GM18499 (cell line): Measurements from ENCODE around the gene DIPK1B.

ENCODE experiments used
- ATAC-seq: cut with Tn5 transposase; IDR thresholded peaks from one replicate; pipeline ENCODE4 v1.9.1; 2021; ENCODE audit warnings: moderate number of reproducible peaks; ENCODE audit not compliant: insufficient read depth, unreplicated experiment

DIPK1B gene

GRCh38 chr9:136711751-136712689 is at the start of gene DIPK1B:
Gene DIPK1B (plus strand): TSS chr9:136712572. CDS start chr9:136712666, 94 bp downstream.
- ATAC-seq = no peak

DNA sequence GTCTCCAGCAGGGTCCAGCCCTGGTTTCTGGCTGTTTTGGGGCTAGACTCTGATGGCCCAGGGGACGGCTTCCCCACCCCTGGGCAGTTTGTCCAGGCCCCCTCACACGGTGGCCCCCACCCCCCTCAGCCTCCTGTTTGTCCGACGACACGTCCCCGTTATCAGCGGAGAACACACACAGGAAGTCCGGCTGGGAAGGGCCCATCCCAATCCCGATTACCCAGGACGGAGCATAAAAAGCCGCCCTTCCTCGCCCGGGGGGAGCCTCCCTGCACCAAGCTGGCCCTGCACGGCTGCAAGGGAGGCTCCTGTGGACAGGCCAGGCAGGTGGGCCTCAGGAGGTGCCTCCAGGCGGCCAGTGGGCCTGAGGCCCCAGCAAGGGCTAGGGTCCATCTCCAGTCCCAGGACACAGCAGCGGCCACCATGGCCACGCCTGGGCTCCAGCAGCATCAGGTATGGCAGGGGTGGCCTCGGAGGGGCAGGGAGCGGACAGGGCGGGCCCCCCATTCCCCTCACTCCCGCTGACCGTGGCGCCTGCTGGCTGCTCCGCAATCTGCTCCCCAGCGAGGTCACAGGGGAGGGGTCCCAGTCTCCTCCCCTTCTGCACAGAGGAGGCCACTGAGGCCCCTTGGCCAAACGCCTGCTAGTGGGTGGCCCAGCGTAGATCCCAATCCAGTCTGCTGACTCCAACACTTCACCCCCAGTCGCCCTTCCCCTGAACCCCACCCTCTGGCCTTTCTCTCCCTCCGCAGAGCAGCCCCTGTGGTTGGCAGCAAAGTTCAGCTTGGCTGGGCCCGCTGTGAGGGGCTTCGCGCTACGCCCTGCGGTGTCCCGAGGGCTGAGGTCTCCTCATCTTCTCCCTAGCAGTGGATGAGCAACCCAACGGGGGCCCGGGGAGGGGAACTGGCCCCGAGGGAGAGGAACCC is 49.5 kb upstream of the DIPK1B start, which contains the start of gene EGFL7:
Gene EGFL7 (plus strand): TSS at position 261 of the 926 bp plus-strand sequence. CDS start 5,367 bp downstream, outside the sequence.
- no peak for ATAC-seq

DNA sequence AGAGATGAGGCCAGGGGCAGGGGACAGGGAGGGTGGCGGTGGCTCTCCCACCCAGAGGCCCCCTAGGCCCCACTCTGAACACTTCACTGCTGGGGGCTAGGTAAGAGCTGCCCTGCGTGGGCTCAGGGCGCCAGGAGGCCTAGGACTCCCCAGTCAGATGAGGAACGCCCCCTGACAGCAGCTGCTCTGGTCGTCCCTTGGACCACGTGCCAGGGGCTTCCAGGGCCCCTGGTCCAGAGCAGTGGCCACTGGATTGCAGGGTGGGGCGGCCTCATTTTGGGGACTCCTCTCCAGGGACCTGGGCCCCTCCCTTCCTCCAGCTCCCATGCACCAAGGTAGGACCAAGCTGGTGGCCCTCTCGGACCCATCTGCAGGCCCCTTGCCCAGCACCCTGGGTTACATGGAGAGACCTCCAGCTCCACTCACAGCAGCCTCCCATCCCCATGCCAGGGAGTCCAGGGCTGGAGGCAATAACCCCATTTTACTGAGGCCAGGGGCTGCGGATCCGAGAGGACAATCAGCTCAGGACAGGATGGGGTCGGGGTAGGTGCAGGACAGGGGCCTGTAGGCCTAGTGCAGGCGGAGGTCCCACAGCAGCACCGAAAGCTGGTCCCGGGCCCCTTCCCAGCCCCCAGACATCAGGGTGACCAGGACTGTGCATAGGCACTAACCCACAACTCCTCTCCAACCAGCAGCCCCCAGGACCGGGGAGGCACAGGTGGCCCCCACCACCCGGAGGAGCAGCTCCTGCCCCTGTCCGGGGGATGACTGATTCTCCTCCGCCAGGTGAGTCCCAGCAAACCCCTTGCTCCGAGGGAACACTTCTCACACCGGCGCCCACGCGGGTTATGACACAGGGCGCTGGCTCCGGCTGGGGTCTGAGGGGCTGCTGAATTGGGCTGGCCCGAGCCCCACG is 48.1 kb upstream of the DIPK1B start:
- no peak for ATAC-seq

- ATAC-seq = no peak
These were observed 47.2 kb upstream of the DIPK1B start for GRCh38 chr9:136665111-136665703.

DNA sequence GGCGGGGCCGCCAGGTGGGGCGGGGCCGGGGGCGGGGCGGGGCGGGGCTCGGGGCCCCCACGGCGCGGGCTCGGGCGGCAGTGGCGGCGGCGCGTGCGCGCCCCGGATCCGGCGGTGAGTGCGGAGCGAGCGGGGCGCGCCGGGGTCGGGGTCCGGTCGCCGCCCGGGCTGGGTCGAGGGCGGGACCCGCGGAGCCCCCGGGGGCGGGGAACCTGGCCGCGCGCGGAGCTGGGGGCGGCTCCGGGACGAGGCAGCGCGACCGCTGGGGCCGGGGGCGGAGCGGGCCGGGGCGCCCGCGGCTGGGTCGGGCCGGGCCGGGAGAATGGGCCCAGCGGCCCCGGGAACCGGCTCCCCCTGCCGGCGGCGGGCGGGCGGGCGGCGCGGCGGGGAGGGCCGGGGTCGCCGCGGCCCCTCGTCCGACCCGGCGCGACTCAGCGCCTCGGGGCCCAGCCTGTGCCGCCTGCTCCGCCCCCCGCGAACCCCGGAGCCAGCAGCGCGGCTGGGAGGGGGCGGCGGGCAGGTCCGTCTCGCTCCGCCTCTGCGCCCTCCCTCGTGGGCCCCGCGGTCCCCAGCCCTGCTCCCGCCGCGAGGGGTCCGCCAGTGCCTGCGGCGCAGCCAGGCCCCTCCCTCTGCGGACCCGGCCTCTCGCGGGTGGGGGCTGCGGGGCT is 46.5 kb upstream of the DIPK1B start:
- no peak for ATAC-seq

- ATAC-seq = no peak
These were observed 45.8 kb upstream of the DIPK1B start for GRCh38 chr9:136666372-136667213.

DNA sequence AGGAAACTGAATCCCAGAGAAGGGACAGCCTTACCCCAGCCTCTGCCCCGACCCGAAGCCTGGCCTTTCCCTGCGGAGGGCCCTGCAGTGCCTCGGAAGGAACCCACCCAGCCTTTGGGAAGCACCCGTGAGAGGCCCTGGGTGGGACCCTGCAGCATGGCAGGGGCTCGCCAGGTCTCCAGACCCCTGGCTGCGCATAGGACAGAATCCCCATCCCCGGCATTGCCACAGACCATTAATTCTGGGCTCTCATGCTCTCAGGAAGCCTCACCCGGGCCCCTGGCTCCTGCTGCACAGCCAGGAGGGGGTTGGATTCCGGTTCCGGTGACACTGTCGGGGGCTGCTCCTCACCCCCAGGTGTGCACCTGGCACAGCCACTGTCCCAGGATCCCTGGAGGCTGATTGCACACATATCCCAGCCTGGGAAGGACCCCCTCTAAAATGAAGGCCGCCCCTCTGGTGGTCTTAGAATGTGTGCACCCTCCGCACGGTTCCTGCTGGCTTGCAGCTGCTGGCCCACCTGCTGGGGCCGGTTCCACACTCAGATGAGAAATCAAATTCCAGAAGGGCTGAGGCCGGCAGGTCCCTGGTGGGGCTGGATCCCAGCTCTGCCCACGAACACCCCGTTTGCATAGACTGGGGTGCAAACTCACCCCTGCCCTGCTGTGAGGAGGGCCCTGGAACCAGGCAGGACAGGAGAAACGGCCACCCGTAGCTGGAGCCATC is 45.0 kb upstream of the DIPK1B start:
- no peak for ATAC-seq

DNA sequence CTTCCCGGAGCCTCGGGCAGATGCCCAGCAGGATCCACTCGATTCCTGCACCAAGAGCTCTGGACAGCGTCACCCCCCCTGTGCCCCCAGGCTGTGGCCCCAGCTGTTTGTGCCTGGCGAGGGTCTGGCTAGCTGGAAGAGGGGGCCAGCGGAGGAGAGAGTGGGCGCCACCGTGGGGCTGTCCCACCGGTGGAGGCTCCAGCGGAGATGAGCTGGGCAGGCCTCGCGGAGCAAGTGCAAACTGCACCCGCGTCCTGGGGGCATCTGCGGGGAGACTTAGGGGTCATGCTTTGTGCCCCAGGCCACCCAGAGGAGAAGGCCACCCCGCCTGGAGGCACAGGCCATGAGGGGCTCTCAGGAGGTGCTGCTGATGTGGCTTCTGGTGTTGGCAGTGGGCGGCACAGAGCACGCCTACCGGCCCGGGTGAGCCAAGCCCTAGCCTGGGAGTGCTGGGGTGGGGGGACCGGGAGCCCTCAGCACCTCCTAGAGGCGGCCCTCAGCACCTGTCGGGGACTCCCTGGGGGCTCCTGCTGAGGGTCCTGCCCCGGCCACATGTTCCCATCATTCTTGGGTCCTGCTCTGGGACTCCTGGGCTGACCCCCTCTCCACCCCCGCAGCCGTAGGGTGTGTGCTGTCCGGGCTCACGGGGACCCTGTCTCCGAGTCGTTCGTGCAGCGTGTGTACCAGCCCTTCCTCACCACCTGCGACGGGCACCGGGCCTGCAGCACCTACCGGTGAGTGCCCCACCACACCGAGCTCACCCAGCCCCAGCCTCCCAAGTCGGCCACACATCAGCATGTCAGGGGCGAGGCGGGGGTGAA is 44.2 kb upstream of the DIPK1B start:
- no peak for ATAC-seq

GRCh38 chr9:136668983-136669790 is 43.2 kb upstream of the DIPK1B start:
- no peak for ATAC-seq

GRCh38 chr9:136669791-136670464 is 42.4 kb upstream of the DIPK1B start:
- ATAC-seq = no peak

- no peak for ATAC-seq
These were observed 41.7 kb upstream of the DIPK1B start for GRCh38 chr9:136670576-136671253.

- ATAC-seq = no peak
These were observed 41.1 kb upstream of the DIPK1B start for GRCh38 chr9:136671254-136671614.

GRCh38 chr9:136671646-136672430 is 40.5 kb upstream of the DIPK1B start:
- ATAC-seq = no peak
